A673 (cell line): Measurements from ENCODE around the gene TMEM238. TPM values are rescaled to one million over a fixed set of nuclear protein-coding genes. Genes with fewer than 3 reads are reported as not detected.
A peak's percentile ranks its signal among the peaks of the same experiment; 100 is the strongest.

ENCODE experiments used
- BruUV-seq: library from RNA; stranded (reverse); fragments of 400-500 nt; replicated peaks from 2 replicates; lab custom pipeline; 2021; lab: Mats Ljungman, UMichigan
- CTCF ChIA-PET: fragments of 300-600 bp; sonication (Branson Sonifier 250); formaldehyde crosslinking; loops from one replicate; lab custom pipeline; 2022; ENCODE audit warnings: antibody characterized with exemption; lab: Charles Lee
- POLR2A ChIA-PET: fragments of 300-600 bp; sonication (Branson Sonifier 250); formaldehyde crosslinking; loops from one replicate; lab custom pipeline; 2022; ENCODE audit warnings: antibody characterized with exemption; ENCODE audit not compliant: low non-redundant PET; lab: Charles Lee
- DNase-seq: peaks from one replicate; pipeline ENCODE4 v3.0.0-alpha.2; 2015; ENCODE audit warnings: low spot score
- H3K27ac ChIP-seq: fragments of 200-600 bp; sonication (generic); 2 replicates; pipeline ENCODE4 v1.5.1; 2016; ENCODE audit warnings: mixed run types, low read depth, mild to moderate bottlenecking, mixed read lengths, antibody characterized with exemption, low read length; ENCODE audit not compliant: poor library complexity, severe bottlenecking
- H3K27me3 ChIP-seq: fragments of 200-600 bp; sonication (generic); replicated peaks from 2 replicates; pipeline ENCODE4 v1.6.1; 2017; ENCODE audit warnings: mixed run types, low read depth, mild to moderate bottlenecking, mixed read lengths, antibody characterized with exemption, low read length; ENCODE audit not compliant: insufficient read depth, poor library complexity
- H3K36me3 ChIP-seq: fragments of 200-600 bp; sonication (generic); 2 replicates; pipeline ENCODE4 v1.6.1; 2016; ENCODE audit warnings: mixed run types, mild to moderate bottlenecking, mixed read lengths, antibody characterized with exemption, low read length; ENCODE audit not compliant: insufficient read depth, poor library complexity, severe bottlenecking
- H3K4me1 ChIP-seq: fragments of 200-600 bp; sonication (generic); 2 replicates; pipeline ENCODE4 v1.6.1; 2017; ENCODE audit warnings: mixed run types, mild to moderate bottlenecking, mixed read lengths, antibody characterized with exemption, low read length; ENCODE audit not compliant: insufficient read depth, poor library complexity, severe bottlenecking
- H3K4me3 ChIP-seq: fragments of 200-600 bp; sonication (generic); 2 replicates; pipeline ENCODE4 v1.5.1; 2016; ENCODE audit warnings: low read depth, mixed run types, mild to moderate bottlenecking, mixed read lengths, low read length; ENCODE audit not compliant: poor library complexity, severe bottlenecking
- H3K9me3 ChIP-seq: fragments of 200-600 bp; sonication (generic); 2 replicates; pipeline ENCODE4 v1.6.1; 2016; ENCODE audit warnings: mixed run types, low read depth, mild to moderate bottlenecking, mixed read lengths, antibody characterized with exemption, low read length; ENCODE audit not compliant: poor library complexity, severe bottlenecking
- CTCF ChIP-seq: fragments of 300-800, 200-600 bp; sonication (generic); conservative IDR thresholded peaks from 2 replicates; pipeline ENCODE4 v1.5.1; 2017; ENCODE audit warnings: low read depth, mild to moderate bottlenecking, antibody characterized with exemption, low read length, moderate library complexity, mixed read lengths
- EZH2 ChIP-seq: fragments of 200-600 bp; sonication (generic); IDR thresholded peaks from 2 replicates; pipeline ENCODE4 v1.6.1; 2017; ENCODE audit warnings: borderline replicate concordance, low read depth, mild to moderate bottlenecking, mixed read lengths, antibody characterized with exemption, low read length; ENCODE audit not compliant: poor library complexity, severe bottlenecking
- intact Hi-C: fragments of 100-400 bp; cut with micrococcal nuclease; formaldehyde crosslinking; loops from one replicate; pipeline ENCODE4 v1.10.0; 2022; ENCODE audit not compliant: unreplicated experiment
- total RNA-seq: library from RNA; stranded (reverse); gene quantifications from 2 replicates; pipeline ENCODE4 v1.2.3, GENCODE V29; 2021

TMEM238 gene
- total RNA-seq, 1 experiment from 2014 or later, result 0.69 TPM

DNA sequence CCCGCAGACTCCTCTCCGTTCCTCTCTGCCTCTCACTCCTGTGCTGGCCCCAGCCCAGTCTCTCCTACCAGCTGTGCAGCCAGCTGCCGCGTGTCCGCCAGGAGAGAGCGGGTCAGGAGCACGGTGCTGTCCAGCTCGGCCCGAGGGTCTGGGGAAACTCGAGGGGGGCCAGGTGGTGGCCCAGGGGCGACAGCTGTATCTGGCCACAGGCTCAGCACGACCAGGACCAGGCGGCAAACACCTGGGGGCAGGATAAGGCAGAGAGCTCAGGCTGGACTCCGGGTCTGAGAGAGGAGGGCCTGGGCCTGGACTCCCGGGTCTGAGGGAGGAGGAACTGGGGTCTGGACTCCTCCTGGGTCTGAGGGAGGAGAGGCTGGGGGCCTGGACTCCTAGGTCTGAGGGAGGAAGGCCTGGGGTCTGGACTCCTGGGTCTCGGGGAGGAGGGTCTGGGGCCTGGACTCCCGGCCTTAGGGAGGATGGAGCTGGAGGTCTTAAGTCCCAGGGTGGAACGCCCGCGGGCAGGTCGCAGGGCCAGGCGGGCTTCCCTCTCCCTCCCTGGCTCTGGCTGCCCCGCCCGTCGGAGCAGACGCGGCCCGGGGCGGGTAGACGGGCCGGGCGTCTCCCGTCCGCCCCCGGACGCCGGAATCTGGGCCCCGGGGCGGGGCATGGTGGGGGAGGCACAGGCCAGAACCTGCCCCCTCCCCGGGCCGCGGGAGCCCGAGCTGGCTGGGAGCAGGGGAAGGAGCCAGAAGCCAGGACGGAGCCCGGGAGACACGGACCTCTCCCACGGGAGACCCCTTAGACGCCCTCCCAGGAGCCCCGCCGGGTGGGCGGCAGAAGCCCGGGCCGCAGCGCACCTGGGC lies 15.2 kb downstream of the TMEM238 start:
- ChIA-PET POLR2A (no interaction called here), CTCF (interaction anchor here (0.6 to 0.7 kb wide), 2 partner anchors 164 to 209 kb away, joined by 4 to 10 read pairs; no protein-coding TSS in a partner anchor)
- TF ChIP-seq CTCF (no peak), EZH2 (no peak)
- no TSS peak for BruUV-seq
- no peaks in the 10 kb centered on the region for H3K36me3 ChIP-seq
- H3K27ac ChIP-seq, result no peak overlapping the region
- H3K9me3 ChIP-seq, result no peaks in the 10 kb centered on the region
- peak overlapping the region; percentile 27 for H3K4me3 ChIP-seq
- intact Hi-C loops, result no loop called here
- no peaks in the 10 kb centered on the region for H3K4me1 ChIP-seq
- H3K27me3 ChIP-seq, result peaks cover 15% of the 10 kb centered on the region
- DNase-seq, result no peak

DNA sequence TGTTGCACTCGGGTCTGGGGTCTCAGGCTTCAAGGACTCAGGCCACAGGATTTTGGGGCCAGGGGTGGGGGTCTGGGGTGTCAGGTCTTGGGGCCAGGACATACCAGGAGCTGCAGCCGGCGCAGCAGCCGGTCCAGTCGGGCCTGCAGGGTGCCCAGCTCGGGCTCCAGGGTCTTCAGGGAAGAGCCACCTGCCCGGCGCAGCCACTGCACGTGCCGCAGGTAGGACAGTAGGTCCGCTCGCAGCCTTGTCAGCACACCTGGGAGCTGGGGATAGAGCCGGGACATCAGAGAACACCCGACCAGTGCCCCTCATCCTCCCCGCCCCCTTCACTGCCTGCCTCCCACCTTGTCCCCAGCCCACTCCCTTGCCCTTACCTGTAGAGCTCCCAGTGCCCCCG lies 16.0 kb downstream of the TMEM238 start:
- BruUV-seq, result no TSS peak
- intact Hi-C loops, result no loop called here
- Histone ChIP-seq H3K27ac (no peak overlapping the region), H3K4me3 (no peak overlapping the region), H3K9me3 (no peaks in the 10 kb centered on the region), H3K36me3 (no peaks in the 10 kb centered on the region), H3K27me3 (peaks cover 15% of the 10 kb centered on the region), H3K4me1 (no peaks in the 10 kb centered on the region)
- TF ChIP-seq CTCF, result no peak
- no peak for TF ChIP-seq EZH2
- POLR2A ChIA-PET, result no interaction called here
- no peak for DNase-seq
- CTCF ChIA-PET, result interaction anchor here (0.7 kb wide), 1 partner anchor 209 kb away, joined by 4 read pairs; no protein-coding TSS in a partner anchor

DNA sequence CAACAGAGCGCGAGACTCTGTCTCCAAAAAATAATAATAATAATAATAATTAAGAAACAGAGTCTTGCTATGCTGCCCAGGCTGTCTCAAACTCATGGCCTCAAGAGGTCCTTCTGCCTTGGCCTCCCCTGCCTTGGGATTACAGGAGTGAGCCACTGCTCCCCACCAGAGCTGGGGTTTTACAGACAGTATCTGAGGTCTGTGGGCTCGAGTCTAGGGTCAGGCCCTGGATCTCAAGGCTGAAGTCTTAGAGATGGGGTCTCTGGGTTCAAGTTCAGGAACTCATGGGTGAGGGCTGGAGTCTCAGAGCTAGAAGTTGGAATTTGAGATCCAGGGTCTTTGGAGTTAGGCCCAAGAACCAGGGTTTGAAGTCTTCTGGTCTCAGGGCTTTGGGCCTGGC lies 17.3 kb downstream of the TMEM238 start:
- Histone ChIP-seq H3K36me3 (no peaks in the 10 kb centered on the region), H3K4me3 (no peak overlapping the region), H3K27me3 (peaks cover 15% of the 10 kb centered on the region), H3K27ac (no peak overlapping the region), H3K4me1 (no peaks in the 10 kb centered on the region), H3K9me3 (no peaks in the 10 kb centered on the region)
- ChIA-PET CTCF (no interaction called here), POLR2A (interaction anchor here (0.6 kb wide), 1 partner anchor 249 kb away, joined by 5 read pairs; no protein-coding TSS in a partner anchor)
- TF ChIP-seq CTCF (no peak), EZH2 (no peak)
- DNase-seq, result no peak
- BruUV-seq, result no TSS peak
- intact Hi-C loops, result no loop called here
